ENCODE results near the gene ZNF460.

ZNF460 gene

DNA sequence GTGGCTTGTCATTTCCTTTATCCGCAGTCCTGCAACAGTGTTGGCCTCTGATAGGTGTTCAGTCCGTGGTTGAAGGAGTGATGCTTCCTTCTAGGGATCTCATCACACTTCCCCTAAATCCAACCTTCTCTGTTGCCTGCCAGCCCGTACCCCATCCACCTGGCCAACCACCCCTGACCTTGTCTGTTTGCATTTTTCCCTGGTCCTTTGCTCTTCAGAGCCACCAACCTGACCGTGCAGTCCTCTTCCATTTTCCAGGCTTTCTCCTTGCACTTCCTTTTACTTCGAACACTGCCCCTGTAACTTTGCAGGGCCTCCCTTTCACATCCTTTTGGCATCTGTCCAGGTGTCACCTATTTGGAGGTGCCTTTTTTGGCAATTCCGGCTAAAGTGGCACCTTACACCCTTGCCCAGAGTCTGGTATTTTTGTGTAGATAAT lies 696 bp downstream of the ZNF460 start:
- DNase-seq = no peak

DNA sequence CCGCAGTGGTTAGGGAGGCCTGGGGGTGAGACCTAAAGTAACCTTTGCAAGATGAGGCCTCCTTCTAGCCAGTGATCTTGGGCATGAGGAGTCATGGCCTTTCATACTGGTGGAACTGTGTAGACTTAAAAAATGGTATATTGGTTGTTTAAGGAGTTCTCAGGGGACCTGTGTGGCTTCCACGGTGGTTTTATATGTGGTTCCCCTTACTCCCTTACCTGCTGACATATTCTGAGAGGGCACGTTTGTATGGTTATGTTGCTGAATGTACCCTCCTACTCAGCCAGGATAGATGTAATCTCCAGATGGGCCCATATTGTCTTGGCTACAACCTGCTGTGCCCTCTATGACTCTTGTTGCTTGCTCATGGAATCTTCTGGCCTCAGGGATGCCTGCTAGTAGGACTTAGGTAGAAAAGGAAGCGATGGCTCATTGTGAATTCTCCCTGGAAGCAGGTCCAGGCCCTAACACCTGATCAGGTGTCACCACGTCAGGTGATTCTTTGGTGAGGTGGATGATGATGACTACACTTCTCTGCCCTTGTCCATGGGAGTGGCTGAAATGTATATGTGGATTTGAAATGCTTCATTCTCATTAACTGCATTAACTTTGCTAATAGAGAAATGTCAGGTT lies 1.8 kb downstream of the ZNF460 start:
- DNase-seq = no peak

GRCh38 chr19:57288373-57288772 lies 8.1 kb downstream of the ZNF460 start:
- no peak for DNase-seq

- DNase-seq = no peak
Observed at GRCh38 chr19:57290970-57291369, 10.7 kb downstream of the ZNF460 start.

GRCh38 chr19:57292547-57292946 lies 12.3 kb downstream of the ZNF460 start:
- no peak for DNase-seq

GRCh38 chr19:57293719-57294118 lies 13.4 kb downstream of the ZNF460 start:
- no peak for DNase-seq

GRCh38 chr19:57302020-57302465 lies 21.8 kb downstream of the ZNF460 start:
- DNase-seq = no peak

DNA sequence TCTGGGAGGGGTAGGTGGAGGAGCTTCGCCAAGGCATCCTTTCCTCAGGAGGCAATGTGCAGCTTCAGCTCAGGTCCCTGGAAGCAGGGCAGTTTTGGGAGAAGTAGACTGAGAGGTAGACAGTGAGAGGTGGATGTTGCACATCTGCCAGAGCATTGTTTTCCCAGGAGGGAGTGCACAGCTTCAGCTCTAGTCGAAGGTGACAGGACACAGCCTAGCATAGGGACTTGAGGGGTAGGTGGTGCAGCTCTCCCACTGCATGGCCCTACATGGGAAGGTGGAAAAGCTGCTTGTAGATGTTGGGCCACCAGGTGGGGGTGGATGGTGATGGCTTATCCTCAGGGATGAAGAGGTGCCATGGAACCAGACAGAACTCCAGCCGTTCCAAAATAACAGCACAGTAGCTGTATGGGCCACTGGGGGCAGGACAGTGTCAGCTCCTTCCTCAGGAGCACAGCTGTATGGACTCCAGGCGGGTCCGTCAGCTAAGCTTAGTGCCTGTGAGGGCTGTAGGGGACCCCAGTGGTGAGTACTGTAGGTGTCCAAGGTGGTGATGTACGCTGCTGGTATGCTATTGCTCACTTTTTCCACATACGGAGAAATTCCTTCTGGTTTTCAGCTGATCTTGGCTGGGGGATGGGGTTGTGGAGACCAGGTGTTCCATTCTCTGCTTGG lies 22.6 kb downstream of the ZNF460 start:
- no peak for DNase-seq

- DNase-seq = no peak
Observed at GRCh38 chr19:57305056-57305455, 24.8 kb downstream of the ZNF460 start.

- DNase-seq = no peak
Observed at GRCh38 chr19:57308514-57308913, 28.2 kb downstream of the ZNF460 start.

DNA sequence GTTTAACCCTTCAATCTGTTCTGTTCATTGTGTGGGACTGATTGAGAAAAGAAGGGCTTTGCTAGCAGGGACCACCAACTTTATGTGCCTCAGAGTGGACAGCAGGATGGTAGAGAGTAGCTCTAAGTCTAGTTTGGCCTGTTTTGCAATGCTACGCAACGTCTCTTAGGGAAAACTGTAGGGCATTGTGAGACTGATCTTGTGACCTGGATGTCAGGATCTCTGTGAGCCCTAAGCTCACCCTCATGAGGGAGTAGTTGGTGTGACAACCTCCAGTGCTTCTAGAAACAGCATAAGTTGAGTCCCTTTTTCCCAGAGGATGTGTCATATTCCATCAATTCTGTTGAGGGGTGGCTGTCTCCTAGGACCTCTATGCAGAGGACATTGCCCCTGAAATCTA lies 30.5 kb downstream of the ZNF460 start:
- no peak for DNase-seq

DNA sequence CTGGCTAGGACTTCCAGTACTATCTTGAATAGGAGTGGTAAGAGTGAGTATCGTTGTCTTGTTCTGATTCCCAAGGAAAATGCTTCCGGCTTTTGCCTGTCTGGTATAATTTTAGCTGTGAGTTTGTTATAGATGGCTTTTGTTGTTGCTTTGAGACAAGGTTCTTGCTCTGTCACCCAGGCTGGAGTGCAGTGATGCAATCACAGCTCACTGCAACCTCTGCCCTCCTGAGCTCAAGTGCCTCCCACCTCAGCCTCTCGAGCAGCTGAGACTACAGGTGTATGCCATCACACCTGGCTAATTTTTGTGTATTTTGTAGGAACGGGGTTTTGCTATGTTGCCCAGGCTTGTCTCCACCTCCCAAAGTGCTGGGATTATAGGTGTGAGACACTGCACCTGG lies 33.9 kb downstream of the ZNF460 start:
- no peak for DNase-seq

GRCh38 chr19:57317503-57317902 lies 37.2 kb downstream of the ZNF460 start:
- DNase-seq = no peak

- no peak for DNase-seq
Observed at GRCh38 chr19:57319869-57320179, 39.5 kb downstream of the ZNF460 start.

DNA sequence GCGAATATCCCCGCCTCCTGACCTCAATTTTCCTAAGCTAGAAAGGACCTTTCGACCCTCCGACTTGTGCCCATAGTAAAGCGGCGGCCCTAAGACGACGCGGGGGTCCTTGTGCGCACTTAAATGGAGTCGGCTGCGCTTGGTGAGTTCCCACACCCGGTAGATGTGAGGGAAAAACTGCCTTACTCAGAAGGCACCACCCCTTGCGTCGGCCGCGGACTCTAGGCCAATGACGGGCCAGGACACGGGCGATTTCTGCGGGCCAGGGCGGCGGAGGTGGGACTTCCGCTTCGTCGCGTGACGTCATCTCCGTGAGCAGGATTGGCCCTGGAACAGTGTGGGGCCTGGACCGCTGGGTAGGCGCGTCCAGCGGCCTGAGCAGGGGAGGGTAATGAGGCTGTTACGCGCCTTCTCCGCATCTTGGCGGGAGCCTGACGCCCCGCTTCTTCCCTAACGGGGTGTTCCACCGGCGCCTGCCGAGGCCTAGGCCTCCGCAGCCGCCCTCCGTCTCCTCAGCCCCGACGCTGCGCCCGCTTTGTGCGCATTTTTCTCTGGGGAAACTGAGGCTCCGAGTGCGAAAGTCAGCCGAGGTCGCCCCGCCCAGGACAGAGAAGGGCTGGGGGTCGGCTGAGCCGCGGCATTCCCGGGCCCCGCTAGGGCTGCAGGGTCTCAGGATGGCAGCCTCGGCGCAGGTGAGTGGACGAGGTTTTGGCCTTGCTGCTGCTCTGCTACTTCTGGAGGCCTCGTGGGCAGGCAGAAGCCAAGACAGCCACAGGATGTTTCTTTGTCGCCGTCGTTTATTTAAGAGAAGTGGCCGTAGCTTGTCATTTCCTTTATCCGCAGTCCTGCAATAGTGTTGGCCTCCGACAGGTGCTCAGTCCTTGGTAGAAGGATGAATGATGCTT lies 40.1 kb downstream of the ZNF460 start, which contains the start of gene ZNF543:
Gene ZNF543 (plus strand): TSS at position 293 of the 905 bp plus-strand sequence. CDS start 382 bp downstream, at position 675.
- DNase-seq = peak; percentile 88

DNA sequence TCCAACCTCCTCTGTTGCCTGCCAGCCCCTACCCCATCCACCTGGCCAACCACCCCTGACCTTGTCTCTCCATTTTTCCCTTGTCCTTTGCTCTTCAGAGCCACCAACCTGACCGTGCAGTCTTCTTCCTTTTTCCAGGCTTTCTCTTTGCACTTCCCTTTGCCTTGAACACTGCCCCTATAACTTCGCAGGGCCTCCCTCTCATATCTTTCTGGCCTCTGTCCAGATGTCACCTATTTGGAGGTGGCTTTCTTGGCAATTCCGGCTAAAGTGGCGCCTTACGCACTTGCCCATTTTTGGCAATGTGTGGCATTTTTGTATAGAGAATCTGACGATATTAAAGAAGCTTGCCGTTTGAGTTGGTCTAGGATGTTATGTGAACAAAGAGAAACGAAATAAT lies 40.8 kb downstream of the ZNF460 start:
- no peak for DNase-seq

GRCh38 chr19:57321751-57322150 lies 41.5 kb downstream of the ZNF460 start:
- no peak for DNase-seq

GRCh38 chr19:57324992-57325391 lies 44.7 kb downstream of the ZNF460 start:
- no peak for DNase-seq

DNA sequence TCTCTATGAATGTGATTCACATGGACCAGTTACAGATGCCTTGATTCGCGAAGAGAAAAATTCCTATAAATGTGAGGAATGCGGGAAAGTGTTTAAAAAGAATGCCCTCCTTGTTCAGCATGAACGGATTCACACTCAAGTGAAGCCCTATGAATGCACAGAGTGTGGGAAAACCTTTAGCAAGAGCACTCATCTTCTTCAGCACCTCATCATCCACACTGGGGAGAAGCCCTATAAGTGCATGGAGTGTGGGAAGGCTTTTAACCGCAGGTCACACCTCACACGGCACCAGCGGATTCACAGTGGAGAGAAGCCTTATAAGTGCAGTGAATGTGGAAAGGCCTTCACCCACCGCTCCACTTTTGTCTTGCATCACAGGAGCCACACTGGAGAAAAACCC lies 47.7 kb downstream of the ZNF460 start:
- no peak for DNase-seq

- DNase-seq = no peak
Observed at GRCh38 chr19:57334191-57334590, 53.9 kb downstream of the ZNF460 start.

- no peak for DNase-seq
Observed at GRCh38 chr19:57338877-57339276, 58.6 kb downstream of the ZNF460 start.

DNA sequence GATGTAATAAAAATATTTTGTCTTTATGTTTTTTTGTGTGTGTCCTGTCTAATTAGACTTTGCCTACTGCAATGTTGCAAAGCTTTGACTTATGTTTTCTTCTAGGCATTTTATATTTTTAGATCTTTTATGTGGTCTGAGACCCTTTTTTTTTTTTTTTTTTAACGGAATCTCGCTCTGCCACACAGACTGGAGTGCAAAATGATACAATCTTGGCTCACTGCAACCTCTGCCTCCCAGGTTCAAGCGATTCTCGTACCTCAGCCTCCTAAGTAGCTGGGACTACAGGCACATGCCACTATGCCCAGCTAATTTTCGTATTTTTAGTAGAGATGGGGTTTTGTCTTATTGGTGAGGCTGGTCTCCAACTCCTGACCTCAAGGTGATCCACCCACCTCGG lies 62.3 kb downstream of the ZNF460 start:
- DNase-seq = no peak

Data from NK-92 treated with Interleukin-12 subunit alpha and Interleukin-12 subunit beta, amount 100 ng/mL, for 24 hours (cell line).